Umbilical cord (tissue), 2 donors: Measurements from ENCODE around the gene B4GALNT4. TPM values are rescaled to one million over a fixed set of nuclear protein-coding genes. Genes with fewer than 3 reads are reported as not detected.
A peak's percentile ranks its signal among the peaks of the same experiment; 100 is the strongest.
"Not testable (repeated sequence)": the region's sequence is repeated elsewhere in the genome, so short reads cannot be mapped to it uniquely, and the experiment has no call there.

Experiments used
- DNase-seq: peaks from one replicate; pipeline ENCODE4 v3.0.0-alpha.2; 2015; ENCODE audit warnings: low spot score
- total RNA-seq: library from RNA; depleted of rRNA; stranded (reverse); fragments of >200 nt; gene quantifications from one replicate; pipeline ENCODE4 v1.2.3, GENCODE V29; 2014; ENCODE audit warnings: low replicate concordance; ENCODE audit not compliant: insufficient read depth

The B4GALNT4 gene
- total RNA-seq, 1 donor from 2014 or later, result 7.2 TPM

GRCh38 chr11:335779-336658 lies 33.3 kb upstream of the B4GALNT4 start:
- DNase-seq, result peak; percentile 85

- DNase-seq, result no peak
These were observed 32.6 kb upstream of the B4GALNT4 start for GRCh38 chr11:336659-337198.

- no peak for DNase-seq
These were observed 31.6 kb upstream of the B4GALNT4 start for GRCh38 chr11:337711-338110.

- no peak for DNase-seq
These were observed 29.3 kb upstream of the B4GALNT4 start for GRCh38 chr11:339963-340362.

GRCh38 chr11:340539-341512 lies 28.5 kb upstream of the B4GALNT4 start:
- DNase-seq, result no peak

- no peak for DNase-seq
These were observed 27.0 kb upstream of the B4GALNT4 start for GRCh38 chr11:342328-342727.

GRCh38 chr11:344836-345578 lies 24.3 kb upstream of the B4GALNT4 start:
- no peak for DNase-seq

GRCh38 chr11:346529-346928 lies 22.8 kb upstream of the B4GALNT4 start:
- DNase-seq, result no peak

GRCh38 chr11:349270-349954 lies 19.9 kb upstream of the B4GALNT4 start:
- not testable (repeated sequence) for DNase-seq

GRCh38 chr11:350033-350722 lies 19.1 kb upstream of the B4GALNT4 start:
- DNase-seq, result peak; percentile 48

GRCh38 chr11:350723-351255 lies 18.5 kb upstream of the B4GALNT4 start:
- peak; percentile 77 for DNase-seq

GRCh38 chr11:351411-351810 lies 17.9 kb upstream of the B4GALNT4 start:
- no peak for DNase-seq

GRCh38 chr11:352456-353031 lies 16.8 kb upstream of the B4GALNT4 start:
- DNase-seq, result no peak

GRCh38 chr11:353179-353873 lies 16.0 kb upstream of the B4GALNT4 start:
- DNase-seq, result peak; percentile 94

GRCh38 chr11:355581-356458 lies 13.5 kb upstream of the B4GALNT4 start:
- peak; percentile 97 for DNase-seq

GRCh38 chr11:356610-357009 lies 12.7 kb upstream of the B4GALNT4 start:
- no peak for DNase-seq

GRCh38 chr11:357582-357981 lies 11.7 kb upstream of the B4GALNT4 start:
- no peak for DNase-seq
